CD4-positive, alpha-beta memory T cell (primary cell): Measurements from ENCODE around the gene NIPAL1. TPM values are rescaled to one million over a fixed set of nuclear protein-coding genes. Genes with fewer than 3 reads are reported as not detected.
A peak's percentile ranks its signal among the peaks of the same experiment; 100 is the strongest.
"Not testable (repeated sequence)": the region's sequence is repeated elsewhere in the genome, so short reads cannot be mapped to it uniquely, and the experiment has no call there.

Experiments
- CTCF ChIA-PET: fragments of 350-600 bp; sonication (Branson Sonifier 250); formaldehyde crosslinking; loops from one replicate; lab custom pipeline; 2021; ENCODE audit warnings: inconsistent platforms; ENCODE audit not compliant: partially characterized antibody; lab: Charles Lee
- POLR2A ChIA-PET: fragments of 350-600 bp; sonication (Branson Sonifier 250); formaldehyde crosslinking; loops from one replicate; lab custom pipeline; 2021; ENCODE audit not compliant: partially characterized antibody; lab: Charles Lee
- DNase-seq, 5 donors: peaks; one replicate each; pipeline versions ENCODE4 v3.0.0 to v3.0.0-alpha.2; 2020 to 2022; ENCODE audit warnings: mixed read lengths in 1 of 5
- H3K27ac ChIP-seq: one replicate; pipeline ENCODE4 v1.7.0; 2013; ENCODE audit warnings: low read depth, low read length
- H3K27me3 ChIP-seq: 2 replicates; pipeline ENCODE4 v1.7.0; 2013; ENCODE audit warnings: mild to moderate bottlenecking, low read length, moderate library complexity; ENCODE audit not compliant: insufficient read depth
- H3K36me3 ChIP-seq: 2 replicates; pipeline ENCODE4 v1.7.0; 2013; ENCODE audit warnings: mild to moderate bottlenecking, low read length, moderate library complexity; ENCODE audit not compliant: insufficient read depth
- H3K4me1 ChIP-seq: 2 replicates; pipeline ENCODE4 v1.7.0; 2013; ENCODE audit warnings: mild to moderate bottlenecking, low read length, moderate library complexity; ENCODE audit not compliant: insufficient read depth
- H3K4me3 ChIP-seq, 2 donors: one replicate each; pipeline ENCODE4 v1.7.0; 2013; ENCODE audit warnings: low read length in 2 of 2, mild to moderate bottlenecking in 1 of 2
- H3K9me3 ChIP-seq, 2 donors: one replicate each; pipeline ENCODE4 v1.7.0; 2013; ENCODE audit warnings: low read length in 2 of 2, control low read depth in 1 of 2; ENCODE audit not compliant: control insufficient read depth in 1 of 2
- H3K27ac Mint-ChIP-seq, 7 donors: one replicate each; pipeline ENCODE4 v1.8.0; 2020 to 2021; ENCODE audit warnings: mixed read lengths in 7 of 7, mild to moderate bottlenecking in 6 of 7, inconsistent platforms in 3 of 7, moderate library complexity in 3 of 7
- H3K27me3 Mint-ChIP-seq, 2 donors: one replicate each; pipeline ENCODE4 v1.8.0; 2020 to 2021; ENCODE audit warnings: mixed read lengths in 2 of 2
- H3K36me3 Mint-ChIP-seq, 2 donors: one replicate each; pipeline ENCODE4 v1.8.0; 2020 to 2021; ENCODE audit warnings: mixed read lengths in 2 of 2, inconsistent platforms in 1 of 2, mild to moderate bottlenecking in 1 of 2
- H3K4me1 Mint-ChIP-seq, 4 donors: one replicate each; pipeline ENCODE4 v1.8.0; 2020 to 2021; ENCODE audit warnings: mixed read lengths in 4 of 4, mild to moderate bottlenecking in 1 of 4
- H3K4me3 Mint-ChIP-seq, 8 donors: one replicate each; pipeline ENCODE4 v1.8.0; 2020 to 2021; ENCODE audit warnings: mixed read lengths in 8 of 8, mild to moderate bottlenecking in 7 of 8, moderate library complexity in 6 of 8, inconsistent platforms in 3 of 8
- H3K9me3 Mint-ChIP-seq, 8 donors: one replicate each; pipeline ENCODE4 v1.8.0; 2020 to 2021; ENCODE audit warnings: mixed read lengths in 8 of 8, mild to moderate bottlenecking in 5 of 8, inconsistent platforms in 3 of 8, moderate library complexity in 1 of 8
- intact Hi-C: fragments of 100-400 bp; cut with micrococcal nuclease; formaldehyde crosslinking; loops from one replicate; pipeline ENCODE4 v1.15.1; 2023
- polyA plus RNA-seq, 2 donors: library from polyadenylated mRNA; unstranded; fragments of 300-500 nt; fragmentation: Illumina TruSeq; gene quantifications; one replicate each; pipeline ENCODE4 v1.2.3, GENCODE V29; 2021
- total RNA-seq, 2 experiments: library from RNA; stranded (reverse); gene quantifications; one replicate each; pipeline ENCODE4 v1.2.3, GENCODE V29; 2021

NIPAL1 gene
- total and polyA plus RNA-seq, 4 experiments from 2014 or later, result 0.65 to 3.3 (median 1.8) TPM

- Histone ChIP-seq H3K9me3 (peaks cover 0 to 6% of the 10 kb centered on the region in 2 donors), H3K27ac (no peak overlapping the region), H3K4me1 (no peaks in the 10 kb centered on the region), H3K4me3 (no peak overlapping the region), H3K36me3 (no peaks in the 10 kb centered on the region), H3K27me3 (peaks cover 4% of the 10 kb centered on the region)
- Mint-ChIP-seq H3K27ac (no peak overlapping the region), H3K4me1 (no peaks in the 10 kb centered on the region), H3K4me3 (no peak overlapping the region), H3K9me3 (peaks cover 6 to 33% (median 22%) of the 10 kb centered on the region in 8 donors), H3K36me3 (no peaks in the 10 kb centered on the region), H3K27me3 (peaks cover 5 to 7% of the 10 kb centered on the region in 2 donors)
- no peak for DNase-seq
- POLR2A ChIA-PET, result no interaction called here
- intact Hi-C loops, result no loop called here
- CTCF ChIA-PET, result no interaction called here
These were observed 20.6 kb upstream of the NIPAL1 start for GRCh38 chr4:47996021-47996420.

GRCh38 chr4:48002267-48002666 is 14.3 kb upstream of the NIPAL1 start:
- Mint-ChIP-seq H3K27me3 (peaks cover 2 to 6% of the 10 kb centered on the region in 2 donors), H3K4me3 (no peak overlapping the region), H3K36me3 (no peaks in the 10 kb centered on the region), H3K9me3 (peaks cover 0 to 26% (median 20%) of the 10 kb centered on the region in 8 donors), H3K4me1 (peaks cover 0 to 2% (median 0%) of the 10 kb centered on the region in 4 donors), H3K27ac (no peak overlapping the region)
- ChIA-PET POLR2A (no interaction called here), CTCF (interaction anchor here (0.7 to 4.8 kb wide), 7 partner anchors 12 to 144 kb away, joined by 3 to 44 read pairs (median 7); no protein-coding TSS in a partner anchor)
- intact Hi-C loops, result no loop called here
- peaks cover 0 to 6% of the 10 kb centered on the region in 2 donors for H3K9me3 ChIP-seq
- H3K27ac ChIP-seq, result no peak overlapping the region
- H3K27me3 ChIP-seq, result peaks cover 4% of the 10 kb centered on the region
- H3K4me3 ChIP-seq, result no peak overlapping the region
- H3K4me1 ChIP-seq, result no peaks in the 10 kb centered on the region
- no peaks in the 10 kb centered on the region for H3K36me3 ChIP-seq
- no peak for DNase-seq

- H3K27me3 ChIP-seq, H3K36me3 ChIP-seq, H3K4me3 Mint-ChIP-seq, H3K27me3 Mint-ChIP-seq, H3K27ac ChIP-seq, H3K36me3 Mint-ChIP-seq, POLR2A ChIA-PET, H3K4me3 ChIP-seq, H3K27ac Mint-ChIP-seq, H3K9me3 ChIP-seq, H3K4me1 ChIP-seq, H3K4me1 Mint-ChIP-seq: not testable (repeated sequence)
- DNase-seq, result peak in 2 of 5 donors; percentile 9 to 12
- H3K9me3 Mint-ChIP-seq, result peaks cover 0 to 28% (median 17%) of the 10 kb centered on the region in 8 donors
- intact Hi-C loops, result loop anchor here (1.0 kb wide), 2 partner anchors 84 to 138 kb away; no protein-coding TSS in a partner anchor
- CTCF ChIA-PET, result interaction anchor here (1.3 to 4.8 kb wide), 6 partner anchors 29 to 105 kb away, joined by 3 to 44 read pairs (median 8); no protein-coding TSS in a partner anchor
These were observed 13.0 kb upstream of the NIPAL1 start for GRCh38 chr4:48003568-48003967.

GRCh38 chr4:48005781-48006180 is 10.8 kb upstream of the NIPAL1 start:
- H3K4me3 ChIP-seq, result no peak overlapping the region
- no peaks in the 10 kb centered on the region for H3K4me1 ChIP-seq
- CTCF ChIA-PET, result interaction anchor here (1.4 kb wide), 1 partner anchor 28 kb away, joined by 3 read pairs; no protein-coding TSS in a partner anchor
- H3K27me3 ChIP-seq, result no peaks in the 10 kb centered on the region
- Mint-ChIP-seq H3K4me3 (no peak overlapping the region), H3K4me1 (peaks cover 0 to 2% (median 0%) of the 10 kb centered on the region in 4 donors), H3K36me3 (no peaks in the 10 kb centered on the region), H3K27ac (no peak overlapping the region), H3K27me3 (peaks cover 0 to 3% of the 10 kb centered on the region in 2 donors), H3K9me3 (peaks cover 0 to 25% (median 12%) of the 10 kb centered on the region in 8 donors)
- POLR2A ChIA-PET, result no interaction called here
- H3K36me3 ChIP-seq, result no peaks in the 10 kb centered on the region
- no peaks in the 10 kb centered on the region for H3K9me3 ChIP-seq
- no peak for DNase-seq
- H3K27ac ChIP-seq, result no peak overlapping the region
- intact Hi-C loops, result no loop called here

GRCh38 chr4:48008021-48008596 is 8.5 kb upstream of the NIPAL1 start:
- DNase-seq, result no peak
- H3K36me3 ChIP-seq, result no peaks in the 10 kb centered on the region
- H3K4me1 Mint-ChIP-seq, result peaks cover 0 to 2% (median 0%) of the 10 kb centered on the region in 4 donors
- peaks cover 1 to 8% of the 10 kb centered on the region in 2 donors for H3K27me3 Mint-ChIP-seq
- POLR2A ChIA-PET, result no interaction called here
- no peak overlapping the region for H3K4me3 ChIP-seq
- H3K4me3 Mint-ChIP-seq, result no peak overlapping the region
- no peaks in the 10 kb centered on the region for H3K36me3 Mint-ChIP-seq
- H3K27me3 ChIP-seq, result no peaks in the 10 kb centered on the region
- H3K9me3 Mint-ChIP-seq, result peaks cover 0 to 25% (median 12%) of the 10 kb centered on the region in 8 donors
- H3K9me3 ChIP-seq, result no peaks in the 10 kb centered on the region
- no peaks in the 10 kb centered on the region for H3K4me1 ChIP-seq
- CTCF ChIA-PET, result interaction anchor here (0.6 kb wide), 1 partner anchor 1028 kb away, joined by 3 read pairs; no protein-coding TSS in a partner anchor
- H3K27ac Mint-ChIP-seq, result no peak overlapping the region
- intact Hi-C loops, result no loop called here
- no peak overlapping the region for H3K27ac ChIP-seq

- H3K36me3 ChIP-seq, H3K4me3 ChIP-seq, H3K4me1 ChIP-seq, H3K27me3 ChIP-seq, H3K4me3 Mint-ChIP-seq, POLR2A ChIA-PET, H3K9me3 ChIP-seq, intact Hi-C loops, H3K36me3 Mint-ChIP-seq, H3K27ac ChIP-seq, H3K4me1 Mint-ChIP-seq, DNase-seq: not testable (repeated sequence)
- peak overlapping the region in 1 of 7 donors; percentile 8 for H3K27ac Mint-ChIP-seq
- peaks cover 7 to 12% of the 10 kb centered on the region in 2 donors for H3K27me3 Mint-ChIP-seq
- CTCF ChIA-PET, result interaction anchor here (0.7 to 1.0 kb wide), 2 partner anchors 23 to 98 kb away, joined by 3 read pairs; no protein-coding TSS in a partner anchor
- peaks cover 0 to 17% (median 9%) of the 10 kb centered on the region in 8 donors for H3K9me3 Mint-ChIP-seq
These were observed 5.7 kb upstream of the NIPAL1 start for GRCh38 chr4:48010906-48011305.

- ChIA-PET POLR2A (no interaction called here), CTCF (interaction anchor here (0.7 to 1.0 kb wide), 2 partner anchors 22 to 97 kb away, joined by 3 read pairs; no protein-coding TSS in a partner anchor)
- H3K9me3 Mint-ChIP-seq, result peaks cover 0 to 11% (median 5%) of the 10 kb centered on the region in 8 donors
- H3K36me3 Mint-ChIP-seq, result no peaks in the 10 kb centered on the region
- H3K4me3 Mint-ChIP-seq, result no peak overlapping the region
- intact Hi-C loops, result no loop called here
- Histone ChIP-seq H3K4me1 (peaks cover 9% of the 10 kb centered on the region), H3K36me3 (no peaks in the 10 kb centered on the region), H3K4me3 (no peak overlapping the region), H3K27ac (no peak overlapping the region), H3K27me3 (no peaks in the 10 kb centered on the region), H3K9me3 (no peaks in the 10 kb centered on the region)
- peaks cover 7 to 15% of the 10 kb centered on the region in 2 donors for H3K27me3 Mint-ChIP-seq
- H3K27ac Mint-ChIP-seq, result no peak overlapping the region
- H3K4me1 Mint-ChIP-seq, result peaks cover 4 to 8% (median 6%) of the 10 kb centered on the region in 4 donors
- no peak for DNase-seq
These were observed 4.8 kb upstream of the NIPAL1 start for GRCh38 chr4:48011722-48012121.
